DND-41 (cell line): Measurements from ENCODE around the gene PITPNC1.

Experiments used
- ATAC-seq: fragments of 200-7000 bp; cut with Tn5 transposase; 3 replicates; pipeline ENCODE4 v1.9.1; 2021; ENCODE audit warnings: low read depth; ENCODE audit not compliant: insufficient read depth
- DNase-seq: peaks from one replicate; pipeline ENCODE4 v3.0.0-alpha.2; 2020
- H2AFZ ChIP-seq: 2 replicates; pipeline ENCODE4 v1.6.0; 2012; ENCODE audit warnings: low read depth, low read length
- H3K27ac ChIP-seq: 2 replicates; pipeline ENCODE4 v1.5.1; 2012; ENCODE audit warnings: low read length, inconsistent platforms
- H3K27me3 ChIP-seq: fragments of 200-600 bp; sonication (generic); 2 replicates; pipeline ENCODE4 v1.6.0; 2012; ENCODE audit warnings: low read length, mild to moderate bottlenecking, inconsistent platforms; ENCODE audit not compliant: insufficient read depth, poor library complexity
- H3K36me3 ChIP-seq: 2 replicates; pipeline ENCODE4 v1.5.1; 2012; ENCODE audit warnings: low read length, inconsistent platforms; ENCODE audit not compliant: insufficient read depth
- H3K4me1 ChIP-seq: 2 replicates; pipeline ENCODE4 v1.5.1; 2012; ENCODE audit warnings: mild to moderate bottlenecking, low read length; ENCODE audit not compliant: insufficient read depth
- H3K4me2 ChIP-seq: 2 replicates; pipeline ENCODE4 v1.6.0; 2012; ENCODE audit warnings: mild to moderate bottlenecking, moderate library complexity, low read length, inconsistent platforms; ENCODE audit not compliant: insufficient read depth
- H3K4me3 ChIP-seq, 2 experiments: fragments of 200-600 bp in 1 of 2; shearing (Covaris generic) in 1 of 2; 2 replicates each; pipeline ENCODE4 v1.5.1; 2012 to 2016; ENCODE audit warnings: inconsistent platforms in 2 of 2, low read length in 2 of 2, mild to moderate bottlenecking in 2 of 2, low read depth in 1 of 2, moderate library complexity in 1 of 2
- H3K79me2 ChIP-seq: 2 replicates; pipeline ENCODE4 v1.6.0; 2012; ENCODE audit warnings: low read length, inconsistent platforms; ENCODE audit not compliant: insufficient read depth
- H3K9ac ChIP-seq: 2 replicates; pipeline ENCODE4 v1.6.0; 2012; ENCODE audit warnings: low read depth, mild to moderate bottlenecking, inconsistent platforms, low read length, moderate library complexity
- H3K9me3 ChIP-seq: 2 replicates; pipeline ENCODE4 v1.5.1; 2012; ENCODE audit warnings: low read length, moderate library complexity, mild to moderate bottlenecking, inconsistent platforms; ENCODE audit not compliant: insufficient read depth, severe bottlenecking
- H4K20me1 ChIP-seq: 2 replicates; pipeline ENCODE4 v1.6.0; 2012; ENCODE audit warnings: low read length; ENCODE audit not compliant: insufficient read depth
- EZH2 ChIP-seq: IDR thresholded peaks from 3 replicates; pipeline ENCODE4 v1.6.1; 2012; ENCODE audit warnings: borderline replicate concordance, low read depth, mild to moderate bottlenecking, moderate library complexity, low read length, inconsistent platforms; ENCODE audit not compliant: severe bottlenecking
- TF ChIP-seq, protein P1 (sequence below): IDR thresholded peaks from 2 replicates; pipeline ENCODE4 v1.5.1; 2012; ENCODE audit warnings: borderline replicate concordance, low read length, moderate library complexity, mild to moderate bottlenecking; ENCODE audit not compliant: poor library complexity, severe bottlenecking; ENCODE audit errors: extremely low read depth

PITPNC1 gene

DNA sequence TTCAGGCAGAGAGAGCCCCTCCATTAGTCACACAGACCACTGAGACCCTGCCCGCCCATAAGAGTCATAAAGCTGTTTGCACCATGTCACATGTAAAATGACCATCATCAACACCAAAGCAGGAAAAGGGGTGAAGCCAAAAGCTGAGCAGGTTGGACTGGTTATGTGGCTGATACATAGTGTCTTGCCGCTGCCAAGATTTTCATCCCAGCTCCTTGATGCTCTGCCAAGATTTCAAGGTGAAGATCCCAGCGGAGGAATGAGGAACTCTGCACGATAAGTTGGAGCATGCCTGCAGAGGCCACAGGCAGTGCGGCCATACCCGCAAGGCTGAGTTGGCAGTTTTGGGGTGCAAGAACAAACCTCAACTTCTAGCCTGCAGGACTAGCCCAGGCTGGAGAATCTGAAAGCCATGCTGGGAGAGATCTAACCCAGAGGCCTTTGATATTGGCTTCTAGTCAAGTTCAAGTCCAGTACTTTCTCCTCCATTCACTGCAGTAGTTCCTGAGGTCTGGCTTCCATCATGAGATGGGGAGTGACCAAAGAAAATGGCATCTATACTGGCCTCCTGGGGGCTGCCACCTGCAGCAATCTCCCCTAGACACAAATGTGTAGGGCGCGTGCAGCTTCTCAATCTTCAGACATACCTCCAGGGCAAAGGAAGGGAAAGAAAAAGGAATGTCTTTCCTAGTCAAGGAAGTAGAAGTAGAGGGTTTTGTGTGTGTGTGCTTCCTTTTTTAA is 261.0 kb downstream of the PITPNC1 start:
- Histone ChIP-seq H3K9ac (no peak overlapping the region), H4K20me1 (no peaks in the 10 kb centered on the region), H3K4me1 (no peaks in the 10 kb centered on the region), H2AFZ (no peak overlapping the region), H3K4me3 (no peak overlapping the region), H3K27ac (no peak overlapping the region), H3K4me2 (no peak overlapping the region), H3K27me3 (no peaks in the 10 kb centered on the region), H3K79me2 (no peaks in the 10 kb centered on the region), H3K9me3 (no peaks in the 10 kb centered on the region), H3K36me3 (0 out of 2 replicates have a peak, but pooled peaks cover 2% of the 10 kb centered on the region)
- TF ChIP-seq, protein P1, sequence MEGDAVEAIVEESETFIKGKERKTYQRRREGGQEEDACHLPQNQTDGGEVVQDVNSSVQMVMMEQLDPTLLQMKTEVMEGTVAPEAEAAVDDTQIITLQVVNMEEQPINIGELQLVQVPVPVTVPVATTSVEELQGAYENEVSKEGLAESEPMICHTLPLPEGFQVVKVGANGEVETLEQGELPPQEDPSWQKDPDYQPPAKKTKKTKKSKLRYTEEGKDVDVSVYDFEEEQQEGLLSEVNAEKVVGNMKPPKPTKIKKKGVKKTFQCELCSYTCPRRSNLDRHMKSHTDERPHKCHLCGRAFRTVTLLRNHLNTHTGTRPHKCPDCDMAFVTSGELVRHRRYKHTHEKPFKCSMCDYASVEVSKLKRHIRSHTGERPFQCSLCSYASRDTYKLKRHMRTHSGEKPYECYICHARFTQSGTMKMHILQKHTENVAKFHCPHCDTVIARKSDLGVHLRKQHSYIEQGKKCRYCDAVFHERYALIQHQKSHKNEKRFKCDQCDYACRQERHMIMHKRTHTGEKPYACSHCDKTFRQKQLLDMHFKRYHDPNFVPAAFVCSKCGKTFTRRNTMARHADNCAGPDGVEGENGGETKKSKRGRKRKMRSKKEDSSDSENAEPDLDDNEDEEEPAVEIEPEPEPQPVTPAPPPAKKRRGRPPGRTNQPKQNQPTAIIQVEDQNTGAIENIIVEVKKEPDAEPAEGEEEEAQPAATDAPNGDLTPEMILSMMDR = no peak
- no peak for TF ChIP-seq EZH2
- DNase-seq = no peak
- ATAC-seq = no peak

DNA sequence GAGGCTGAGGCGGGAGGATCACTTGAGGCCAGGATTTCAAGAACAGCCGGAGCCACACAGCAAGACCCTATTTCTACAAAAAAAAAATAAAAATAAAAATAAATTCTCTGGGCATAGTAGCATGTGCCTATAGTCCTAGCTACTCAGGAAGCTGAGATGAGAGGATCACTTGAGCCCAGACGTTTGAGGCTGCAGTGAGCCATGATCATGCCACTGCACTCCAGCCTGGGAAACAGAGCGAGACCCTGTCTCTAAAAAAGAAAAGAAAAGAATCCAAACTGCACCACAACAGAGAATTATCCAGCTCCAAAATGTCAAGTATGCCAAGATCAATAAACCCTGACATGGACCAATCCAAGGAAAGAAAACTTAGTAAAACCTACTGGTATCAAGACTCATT is 261.8 kb downstream of the PITPNC1 start:
- Histone ChIP-seq H3K27ac (no peak overlapping the region), H3K4me2 (no peak overlapping the region)
- ATAC-seq = no peak

DNA sequence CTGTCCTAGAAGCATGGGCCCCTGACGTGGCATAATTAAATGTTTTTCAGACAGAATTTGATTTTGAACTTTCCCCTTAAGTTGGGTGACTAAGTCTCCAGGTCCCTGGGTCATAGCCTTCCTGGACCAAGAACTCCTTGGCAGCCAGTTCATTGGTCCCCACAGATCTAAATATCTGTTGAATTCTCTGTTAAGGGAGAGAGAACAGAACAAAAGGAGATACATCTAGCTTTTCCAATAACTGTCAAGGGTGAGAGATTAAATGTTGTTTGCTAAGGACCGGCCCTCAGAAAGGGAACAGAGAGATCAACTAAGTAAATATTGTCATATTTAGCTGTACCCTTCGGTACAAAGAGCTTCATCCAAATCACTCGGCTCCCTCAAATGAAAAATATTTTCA is 262.5 kb downstream of the PITPNC1 start:
- H4K20me1 ChIP-seq = no peaks in the 10 kb centered on the region
- H3K9ac ChIP-seq = no peak overlapping the region
- TF ChIP-seq, protein P1 = no peak
- TF ChIP-seq EZH2 = no peak
- no peaks in the 10 kb centered on the region for H3K4me1 ChIP-seq
- DNase-seq = no peak
- H3K9me3 ChIP-seq = no peaks in the 10 kb centered on the region
- no peak overlapping the region for H3K4me2 ChIP-seq
- no peaks in the 10 kb centered on the region for H3K36me3 ChIP-seq
- H3K27ac ChIP-seq = no peak overlapping the region
- no peak for ATAC-seq
- no peak overlapping the region for H2AFZ ChIP-seq
- no peaks in the 10 kb centered on the region for H3K27me3 ChIP-seq
- no peak overlapping the region for H3K4me3 ChIP-seq
- no peaks in the 10 kb centered on the region for H3K79me2 ChIP-seq

More for the DNA sequence above, 261.8 kb downstream of the PITPNC1 start:
- H3K27me3 ChIP-seq = no peaks in the 10 kb centered on the region
- DNase-seq = no peak
- TF ChIP-seq, protein P1 = no peak
- TF ChIP-seq EZH2 = no peak
- no peaks in the 10 kb centered on the region for H4K20me1 ChIP-seq
- H3K79me2 ChIP-seq = no peaks in the 10 kb centered on the region
- no peak overlapping the region for H3K9ac ChIP-seq
- no peak overlapping the region for H2AFZ ChIP-seq
- no peak overlapping the region for H3K4me3 ChIP-seq
- H3K9me3 ChIP-seq = no peaks in the 10 kb centered on the region
- no peaks in the 10 kb centered on the region for H3K4me1 ChIP-seq
- H3K36me3 ChIP-seq = no peaks in the 10 kb centered on the region

DNA sequence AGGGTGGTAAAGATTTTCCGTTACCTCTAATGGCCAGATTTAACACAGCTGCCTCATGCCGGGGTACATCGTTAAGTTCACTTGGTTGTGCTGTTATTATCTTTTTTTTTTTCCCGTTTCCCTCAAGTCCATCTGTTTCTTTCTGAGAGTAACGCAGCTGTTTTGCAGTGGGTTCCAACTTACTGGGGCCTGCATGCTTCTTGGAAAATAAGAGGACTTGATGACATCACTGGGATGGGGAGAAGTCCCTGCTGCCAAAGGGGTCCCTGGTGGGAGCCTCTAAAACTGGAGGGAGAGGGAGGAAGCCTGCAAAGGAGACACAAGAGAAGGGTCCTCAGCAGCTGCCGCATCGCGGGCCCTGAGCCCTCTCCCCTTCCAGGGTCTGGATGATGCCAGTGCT is 262.9 kb downstream of the PITPNC1 start:
- Histone ChIP-seq H3K4me3 (no peak overlapping the region), H4K20me1 (no peaks in the 10 kb centered on the region), H3K4me2 (no peak overlapping the region), H3K27ac (no peak overlapping the region), H3K27me3 (no peaks in the 10 kb centered on the region), H3K9me3 (no peaks in the 10 kb centered on the region), H3K9ac (no peak overlapping the region), H3K36me3 (no peaks in the 10 kb centered on the region), H3K79me2 (no peaks in the 10 kb centered on the region), H3K4me1 (no peaks in the 10 kb centered on the region), H2AFZ (no peak overlapping the region)
- DNase-seq = no peak
- ATAC-seq = no peak
- no peak for TF ChIP-seq EZH2
- TF ChIP-seq, protein P1 = no peak
